CD14-positive monocyte (primary cell): Measurements from ENCODE around the gene MAN1C1. TPM values are rescaled to one million over a fixed set of nuclear protein-coding genes. Genes with fewer than 3 reads are reported as not detected.

Experiments used
- DNase-seq, 3 donors: peaks; one replicate each; pipeline ENCODE4 v3.0.0-alpha.2; 2011 to 2022
- H2AFZ ChIP-seq: 2 replicates; pipeline ENCODE4 v1.6.0; 2012; ENCODE audit warnings: mild to moderate bottlenecking, low read depth, low read length, inconsistent platforms; ENCODE audit not compliant: insufficient read depth, poor library complexity, severe bottlenecking
- H3K27ac ChIP-seq, 2 donors: 1 replicate in 1 of 2; 2 replicates in 1 of 2; pipeline ENCODE4 v1.5.1; 2012 to 2013; ENCODE audit warnings: low read length in 2 of 2, control low read depth in 1 of 2, inconsistent platforms in 1 of 2, low read depth in 1 of 2, mild to moderate bottlenecking in 1 of 2
- H3K27me3 ChIP-seq, 2 donors: one replicate each; pipeline versions ENCODE4 v1.6.0 to v1.6.1; 2011 to 2013; ENCODE audit warnings: low read length in 2 of 2; ENCODE audit not compliant: control insufficient read depth in 2 of 2, insufficient read depth in 2 of 2
- H3K36me3 ChIP-seq, 2 donors: replicated peaks in 1 of 2; 1 replicate in 1 of 2; 2 replicates in 1 of 2; pipeline versions ENCODE4 v1.5.1 to v1.6.1; 2012 to 2013; ENCODE audit warnings: low read length in 2 of 2, control low read depth in 1 of 2, inconsistent platforms in 1 of 2, mild to moderate bottlenecking in 1 of 2; ENCODE audit not compliant: insufficient read depth in 2 of 2, control insufficient read depth in 1 of 2
- H3K4me1 ChIP-seq, 2 donors: 1 replicate in 1 of 2; 2 replicates in 1 of 2; pipeline versions ENCODE4 v1.5.1 to v1.6.1; 2012 to 2013; ENCODE audit warnings: low read length in 2 of 2, control low read depth in 1 of 2, inconsistent platforms in 1 of 2, mild to moderate bottlenecking in 1 of 2, moderate library complexity in 1 of 2; ENCODE audit not compliant: insufficient read depth in 2 of 2, control insufficient read depth in 1 of 2
- H3K4me2 ChIP-seq: replicated peaks from 2 replicates; pipeline ENCODE3; 2012; ENCODE audit warnings: low read length, moderate library complexity, mild to moderate bottlenecking; ENCODE audit not compliant: poor library complexity, severe bottlenecking; ENCODE audit errors: extremely low read depth
- H3K4me3 ChIP-seq, 3 experiments: fragments of 200-600 bp in 1 of 3; sonication (generic) in 1 of 3; replicated peaks in 1 of 3; 1 replicate in 2 of 3; 2 replicates in 1 of 3; pipeline ENCODE4 v1.5.1; 2011 to 2013; ENCODE audit warnings: low read length in 3 of 3, mild to moderate bottlenecking in 3 of 3, control low read depth in 2 of 3, low read depth in 2 of 3, inconsistent platforms in 1 of 3, moderate library complexity in 1 of 3
- H3K79me2 ChIP-seq: 2 replicates; pipeline ENCODE4 v1.6.0; 2012; ENCODE audit warnings: mild to moderate bottlenecking, control low read depth, inconsistent platforms, low read length, moderate library complexity; ENCODE audit not compliant: insufficient read depth
- H3K9ac ChIP-seq: 2 replicates; pipeline ENCODE4 v1.6.0; 2017; ENCODE audit warnings: low read length, mild to moderate bottlenecking; ENCODE audit not compliant: insufficient read depth, poor library complexity, severe bottlenecking
- H3K9me3 ChIP-seq, 2 donors: replicated peaks in 1 of 2; 1 replicate in 1 of 2; 2 replicates in 1 of 2; pipeline versions ENCODE4 v1.5.1 to v1.6.1; 2012 to 2013; ENCODE audit warnings: low read length in 2 of 2, control low read depth in 1 of 2; ENCODE audit not compliant: control insufficient read depth in 1 of 2, insufficient read depth in 1 of 2
- H4K20me1 ChIP-seq: 2 replicates; pipeline ENCODE4 v1.6.0; 2012; ENCODE audit warnings: mild to moderate bottlenecking, low read length, control low read depth, moderate library complexity; ENCODE audit not compliant: insufficient read depth
- H3K27ac Mint-ChIP-seq, 7 donors: one replicate each; pipeline ENCODE4 v1.8.0; 2020; ENCODE audit warnings: mild to moderate bottlenecking in 7 of 7, mixed read lengths in 7 of 7, moderate library complexity in 6 of 7, inconsistent platforms in 2 of 7
- H3K27me3 Mint-ChIP-seq, 3 donors: one replicate each; pipeline ENCODE4 v1.8.0; 2021 to 2022; ENCODE audit warnings: low read depth in 3 of 3, mild to moderate bottlenecking in 3 of 3, mixed read lengths in 3 of 3, moderate library complexity in 3 of 3, inconsistent platforms in 1 of 3
- H3K36me3 Mint-ChIP-seq, 2 donors: one replicate each; pipeline ENCODE4 v1.8.0; 2020; ENCODE audit warnings: mixed read lengths in 2 of 2, inconsistent platforms in 1 of 2, mild to moderate bottlenecking in 1 of 2
- H3K4me1 Mint-ChIP-seq: one replicate; pipeline ENCODE4 v1.8.0; 2020; ENCODE audit warnings: mild to moderate bottlenecking, mixed read lengths
- H3K4me3 Mint-ChIP-seq, 2 donors: one replicate each; pipeline ENCODE4 v1.8.0; 2020; ENCODE audit warnings: mild to moderate bottlenecking in 2 of 2, mixed read lengths in 2 of 2, moderate library complexity in 1 of 2
- H3K9me3 Mint-ChIP-seq, 7 donors: one replicate each; pipeline ENCODE4 v1.8.0; 2020 to 2022; ENCODE audit warnings: mixed read lengths in 7 of 7, mild to moderate bottlenecking in 6 of 7, moderate library complexity in 6 of 7, inconsistent platforms in 2 of 7
- WGBS: methylation state at CpG from one replicate; pipeline ENCODE4 v1.1.5; 2013; ENCODE audit warnings: missing lambda C conversion rate; ENCODE audit not compliant: insufficient coverage; 5-methylcytosine and 5-hydroxymethylcytosine counted together
- intact Hi-C, 2 donors: fragments of 100-400 bp; cut with micrococcal nuclease; formaldehyde crosslinking; loops; one replicate each; pipeline versions ENCODE4 v1.15.0 to v1.15.1; 2023
- polyA plus RNA-seq, 3 donors: library from polyadenylated mRNA; depleted of rRNA in 1 of 3; unstranded in 2 of 3; stranded (reverse) in 1 of 3; fragments of 300-500 nt in 2 of 3; fragments of >200 nt in 1 of 3; fragmentation: Illumina TruSeq in 2 of 3; gene quantifications; 1 replicate in 2 of 3; 2 replicates in 1 of 3; pipeline ENCODE4 v1.2.3, GENCODE V29; 2012 to 2021
- TF ChIP-seq, protein P1 (sequence below): fragments of 200-600 bp; IDR thresholded peaks from one replicate; pipeline ENCODE4 v1.8.0; 2022; ENCODE audit warnings: antibody characterized with exemption, mild to moderate bottlenecking

MAN1C1 gene
- polyA plus RNA-seq, 3 donors = 1.2 to 7.2 (median 1.7) TPM

DNA sequence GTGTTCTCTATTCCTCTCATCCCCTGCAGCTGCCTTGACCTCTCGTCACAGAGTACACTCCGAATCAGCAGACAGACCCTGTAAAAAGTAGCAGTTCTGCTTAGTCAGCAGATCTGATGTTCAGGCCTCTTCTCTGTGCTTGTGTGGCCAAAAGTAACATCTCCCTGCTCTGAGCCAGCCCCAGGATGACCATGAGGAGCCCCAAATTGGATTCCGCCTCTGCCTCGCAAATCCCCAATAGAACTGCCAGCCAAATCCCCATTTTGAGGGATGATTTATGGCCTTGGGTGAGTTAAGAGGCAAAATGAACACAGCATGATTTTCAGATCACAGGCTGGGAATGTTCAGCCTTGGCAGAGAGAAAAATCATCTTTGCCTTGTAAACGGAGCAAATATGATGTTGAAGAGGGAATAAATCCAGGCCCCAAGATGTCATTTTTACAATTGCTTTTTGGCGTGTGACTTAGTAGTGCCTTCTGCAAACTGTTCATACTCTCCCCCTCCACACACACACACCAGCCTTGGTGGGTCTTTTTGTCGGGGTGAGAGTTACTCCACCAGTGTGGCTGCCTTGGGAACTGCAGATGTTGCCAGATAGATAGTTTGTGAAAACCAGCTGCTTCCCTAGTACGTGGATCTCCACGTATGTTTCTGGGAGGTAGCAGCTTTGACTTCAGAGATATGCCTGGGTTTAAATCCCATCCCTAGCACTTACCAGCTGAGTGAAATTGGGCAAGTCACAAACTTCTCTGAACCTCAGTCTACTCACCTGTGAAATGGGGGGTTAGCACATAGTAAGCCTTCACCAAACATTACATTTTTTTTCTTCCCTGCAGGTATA, 77.8 kb downstream of the MAN1C1 start:
- no peaks in the 10 kb centered on the region for H3K27me3 ChIP-seq
- H2AFZ ChIP-seq = no peak overlapping the region
- Mint-ChIP-seq H3K9me3 (no peaks in the 10 kb centered on the region), H3K4me3 (no peak overlapping the region), H3K27ac (no peak overlapping the region), H3K4me1 (peaks cover 2% of the 10 kb centered on the region), H3K36me3 (peaks cover 5 to 15% of the 10 kb centered on the region in 2 donors), H3K27me3 (peaks cover 0 to 4% (median 3%) of the 10 kb centered on the region in 3 donors)
- intact Hi-C loops = no loop called here
- TF ChIP-seq, protein P1, sequence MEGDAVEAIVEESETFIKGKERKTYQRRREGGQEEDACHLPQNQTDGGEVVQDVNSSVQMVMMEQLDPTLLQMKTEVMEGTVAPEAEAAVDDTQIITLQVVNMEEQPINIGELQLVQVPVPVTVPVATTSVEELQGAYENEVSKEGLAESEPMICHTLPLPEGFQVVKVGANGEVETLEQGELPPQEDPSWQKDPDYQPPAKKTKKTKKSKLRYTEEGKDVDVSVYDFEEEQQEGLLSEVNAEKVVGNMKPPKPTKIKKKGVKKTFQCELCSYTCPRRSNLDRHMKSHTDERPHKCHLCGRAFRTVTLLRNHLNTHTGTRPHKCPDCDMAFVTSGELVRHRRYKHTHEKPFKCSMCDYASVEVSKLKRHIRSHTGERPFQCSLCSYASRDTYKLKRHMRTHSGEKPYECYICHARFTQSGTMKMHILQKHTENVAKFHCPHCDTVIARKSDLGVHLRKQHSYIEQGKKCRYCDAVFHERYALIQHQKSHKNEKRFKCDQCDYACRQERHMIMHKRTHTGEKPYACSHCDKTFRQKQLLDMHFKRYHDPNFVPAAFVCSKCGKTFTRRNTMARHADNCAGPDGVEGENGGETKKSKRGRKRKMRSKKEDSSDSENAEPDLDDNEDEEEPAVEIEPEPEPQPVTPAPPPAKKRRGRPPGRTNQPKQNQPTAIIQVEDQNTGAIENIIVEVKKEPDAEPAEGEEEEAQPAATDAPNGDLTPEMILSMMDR = no peak
- H3K9ac ChIP-seq = no peak overlapping the region
- DNase-seq = no peak
- H3K36me3 ChIP-seq = no peaks in the 10 kb centered on the region
- WGBS = 89% methylated on average over 6 of the region's 9 CpGs
- H3K4me1 ChIP-seq = no peaks in the 10 kb centered on the region
- no peak overlapping the region for H3K27ac ChIP-seq
- no peak overlapping the region for H3K4me2 ChIP-seq
- no peaks in the 10 kb centered on the region for H3K79me2 ChIP-seq
- no peaks in the 10 kb centered on the region for H3K9me3 ChIP-seq
- peaks cover 11% of the 10 kb centered on the region for H4K20me1 ChIP-seq
- no peak overlapping the region for H3K4me3 ChIP-seq

DNA sequence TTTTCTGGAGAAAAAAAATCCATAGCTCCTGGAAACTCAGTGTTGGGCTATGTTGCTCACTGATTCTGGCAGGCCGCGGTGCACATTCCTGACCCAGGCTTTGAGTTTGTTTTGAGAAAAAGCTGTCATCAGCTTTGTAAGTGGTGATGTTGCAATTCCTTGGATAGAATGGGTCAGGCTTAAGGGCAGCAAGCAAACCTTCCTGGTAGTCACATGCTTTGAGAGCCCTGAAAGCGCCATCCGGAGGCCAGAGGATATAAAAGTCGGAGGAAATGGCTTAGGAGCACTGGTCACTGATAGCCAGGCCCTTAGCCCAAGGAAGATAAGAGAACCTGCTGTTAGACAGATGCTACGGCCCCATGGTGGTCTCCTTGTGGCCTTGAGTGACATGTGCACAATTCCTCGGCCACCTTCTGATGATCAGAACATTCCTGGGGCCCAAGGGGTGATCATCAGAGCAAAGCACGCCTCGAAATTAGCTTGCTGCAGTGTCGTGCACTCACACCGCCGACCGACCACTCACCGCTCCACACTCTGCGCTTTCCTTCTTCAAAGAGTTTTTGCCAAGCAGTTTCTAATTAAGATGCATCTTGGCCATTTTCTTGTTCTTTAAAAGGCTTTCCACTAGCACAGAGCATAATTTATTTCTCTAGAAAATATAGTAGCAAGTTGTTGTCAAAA, 78.6 kb downstream of the MAN1C1 start:
- Mint-ChIP-seq H3K36me3 (peaks cover 7 to 15% of the 10 kb centered on the region in 2 donors), H3K4me1 (peaks cover 2% of the 10 kb centered on the region), H3K27me3 (peaks cover 0 to 4% (median 3%) of the 10 kb centered on the region in 3 donors), H3K27ac (no peak overlapping the region), H3K9me3 (no peaks in the 10 kb centered on the region), H3K4me3 (no peak overlapping the region)
- TF ChIP-seq, protein P1 = no peak
- no peak for DNase-seq
- intact Hi-C loops = no loop called here
- no peaks in the 10 kb centered on the region for H3K9me3 ChIP-seq
- H3K79me2 ChIP-seq = no peaks in the 10 kb centered on the region
- no peak overlapping the region for H3K27ac ChIP-seq
- H3K4me3 ChIP-seq = no peak overlapping the region
- H3K27me3 ChIP-seq = no peaks in the 10 kb centered on the region
- H3K4me1 ChIP-seq = no peaks in the 10 kb centered on the region
- H4K20me1 ChIP-seq = peaks cover 11% of the 10 kb centered on the region
- H3K9ac ChIP-seq = no peak overlapping the region
- H3K4me2 ChIP-seq = no peak overlapping the region
- H3K36me3 ChIP-seq = no peaks in the 10 kb centered on the region
- 85% methylated on average over 9 of the region's 15 CpGs for WGBS
- H2AFZ ChIP-seq = no peak overlapping the region
